NAMALWA (cell line): ENCODE measurements around the gene CCDC180.
"Not testable (repeated sequence)": the region's sequence is repeated elsewhere in the genome, so short reads cannot be mapped to it uniquely, and the experiment has no call there.

Source experiments
- DNase-seq: peaks from one replicate; pipeline ENCODE4 v3.0.0-alpha.2; 2015; ENCODE audit warnings: low spot score

CCDC180 gene

DNA sequence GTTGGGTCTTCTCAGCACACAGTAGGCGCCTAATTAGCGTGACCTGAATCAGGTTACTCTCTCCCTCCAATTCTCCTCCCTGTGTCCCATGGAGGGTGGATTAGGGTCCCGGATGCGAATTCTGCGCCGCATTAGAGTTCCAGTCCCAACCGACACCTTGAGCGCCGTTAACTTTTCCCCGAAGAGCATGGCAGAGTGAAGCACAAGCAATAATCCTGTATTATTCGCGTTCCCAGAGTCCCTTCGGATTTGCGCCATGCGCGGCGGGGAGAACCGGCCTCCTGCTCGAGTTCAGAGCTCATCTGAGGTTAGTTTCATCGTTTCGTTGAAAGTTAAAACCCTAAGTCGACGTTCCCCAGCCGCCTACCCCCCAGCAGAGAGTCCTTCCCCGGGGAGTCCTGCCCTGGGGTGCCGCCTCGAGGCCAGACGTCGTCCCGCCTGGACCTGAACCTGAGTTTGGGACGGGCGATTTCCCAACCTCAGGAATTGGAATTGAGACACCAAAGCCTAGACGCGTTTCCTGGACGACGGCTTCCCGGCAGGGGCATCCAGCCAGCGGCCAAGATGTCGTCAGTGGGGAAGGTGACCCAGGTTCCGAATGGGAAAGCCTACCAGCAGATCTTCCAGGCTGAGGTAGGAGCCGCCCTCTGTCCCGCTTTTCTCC lies at the start of gene CCDC180:
TSS of gene CCDC180 (plus strand) at position 160 of the 664 bp plus-strand sequence. CDS start at position 565, 405 bp downstream.
- no peak for DNase-seq

DNA sequence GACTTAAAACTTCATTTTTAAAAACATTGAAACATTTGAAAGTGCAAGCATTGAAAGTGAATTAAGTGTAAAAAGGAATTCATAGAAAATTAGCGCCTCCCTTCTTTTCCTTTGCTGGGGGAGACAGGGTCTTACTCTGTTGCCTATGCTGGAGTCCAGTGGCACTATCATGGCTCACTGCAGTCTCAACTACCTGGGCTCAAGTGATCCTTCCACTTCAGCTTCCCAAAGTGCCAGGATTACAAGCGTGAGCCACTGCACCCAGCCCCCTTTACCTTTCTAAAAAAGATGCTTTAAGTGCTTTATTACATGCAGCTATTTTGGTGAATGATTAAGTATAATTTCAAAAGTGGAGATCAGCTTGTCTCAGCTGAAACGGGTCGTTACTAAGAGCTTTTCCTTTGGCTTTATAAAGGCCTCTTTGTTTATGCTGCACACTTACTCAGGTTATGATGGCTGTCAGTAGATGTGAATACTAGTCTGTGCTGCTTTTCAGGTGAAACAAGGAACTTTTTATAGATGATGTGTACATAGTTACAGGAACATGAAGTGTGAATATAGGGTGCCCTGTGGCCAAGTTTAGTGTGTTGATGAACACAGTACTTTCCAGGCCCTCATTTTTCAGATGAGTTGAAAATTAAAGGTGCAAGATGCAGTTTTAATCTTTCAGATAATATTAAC lies 47.5 kb upstream of the CCDC180 start:
- DNase-seq, result not testable (repeated sequence)

GRCh38 chr9:97271292-97271691 lies 36.2 kb upstream of the CCDC180 start:
- DNase-seq, result no peak

DNA sequence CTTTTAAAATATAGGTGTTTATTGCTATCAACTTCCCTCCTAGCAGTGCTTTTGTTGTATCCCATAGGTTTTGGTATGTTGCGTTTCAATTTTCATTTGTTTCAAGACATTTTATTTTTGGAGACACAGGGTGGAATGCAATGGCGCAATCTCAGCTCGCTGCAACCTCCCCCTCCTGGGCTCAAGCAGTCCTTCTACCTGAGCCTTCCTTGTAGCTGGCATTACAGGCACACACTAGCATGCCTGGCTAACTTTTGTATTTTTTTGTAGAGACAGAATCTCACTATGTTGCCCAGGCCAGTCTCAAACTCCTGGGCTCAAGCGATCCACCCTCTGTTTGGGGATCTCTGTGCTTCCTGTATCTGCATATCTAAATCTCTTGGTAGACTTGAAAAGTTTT lies 35.4 kb upstream of the CCDC180 start:
- DNase-seq, result no peak

- DNase-seq, result no peak
Observed at GRCh38 chr9:97276310-97276852, 31.1 kb upstream of the CCDC180 start.

- no peak for DNase-seq
Observed at GRCh38 chr9:97277953-97278352, 29.5 kb upstream of the CCDC180 start.

DNA sequence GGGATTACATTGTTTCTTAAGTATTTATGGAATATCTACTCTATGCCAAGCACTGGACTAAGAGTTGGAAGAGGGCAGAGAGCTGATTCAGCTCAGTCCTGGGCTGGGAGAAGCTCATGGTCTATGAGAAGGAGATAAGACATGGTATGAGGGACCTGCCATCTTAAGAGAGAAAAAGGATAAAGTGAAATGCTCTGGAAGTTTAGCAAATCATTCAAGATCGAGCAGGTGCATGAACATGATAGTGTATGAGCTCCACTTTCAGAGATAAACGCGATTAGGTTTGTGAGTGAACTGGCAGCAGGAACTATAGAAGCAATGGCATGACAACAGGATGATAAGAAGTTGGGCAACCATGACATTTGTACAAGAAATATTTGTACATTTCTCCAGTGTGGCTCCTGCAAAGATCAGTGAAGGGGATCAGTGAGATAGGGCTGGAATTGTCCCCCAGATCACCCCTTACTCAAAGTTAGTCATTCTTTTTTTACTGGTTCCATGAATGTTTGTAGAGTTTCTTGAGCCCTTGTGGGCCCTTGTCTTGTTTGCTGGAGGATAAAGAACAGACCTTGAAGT lies 26.6 kb upstream of the CCDC180 start:
- no peak for DNase-seq

DNA sequence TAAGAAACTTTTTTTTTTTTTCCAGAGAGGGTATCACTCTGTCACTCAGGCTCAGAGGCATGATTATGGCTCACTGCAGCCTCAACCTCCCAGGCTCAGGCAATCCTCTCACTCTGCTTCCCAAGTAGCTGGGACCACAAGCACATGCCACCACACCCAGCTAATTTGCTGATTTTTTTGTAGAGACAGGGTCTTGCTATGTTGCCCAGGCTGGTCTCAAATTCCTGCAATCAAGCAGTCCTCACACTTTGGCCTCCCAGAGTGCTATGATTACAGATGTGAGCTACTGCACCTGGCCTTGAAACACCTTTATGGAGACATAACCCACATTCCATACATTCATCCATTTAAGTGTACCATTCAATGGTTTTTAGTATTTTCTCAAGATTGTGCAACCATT lies 23.7 kb upstream of the CCDC180 start:
- DNase-seq, result no peak

DNA sequence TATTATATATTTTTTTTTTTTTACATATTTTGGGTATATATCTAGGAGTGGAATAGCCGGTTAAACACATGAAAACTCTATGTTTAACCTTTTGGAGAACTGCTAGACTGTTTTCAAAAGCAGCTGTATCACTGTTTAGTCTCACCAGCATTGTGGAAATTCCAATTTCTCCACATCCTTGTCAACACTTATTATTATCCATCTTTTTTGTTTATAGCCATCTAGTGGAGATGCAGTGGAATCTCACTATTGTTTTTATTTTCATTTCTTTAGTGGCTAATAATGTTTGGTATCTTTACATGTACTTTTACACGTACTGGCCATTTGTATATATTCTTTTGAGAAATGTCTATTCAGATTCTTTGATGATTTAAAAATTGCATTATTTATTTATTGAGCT lies 22.7 kb upstream of the CCDC180 start:
- peak; percentile 3 for DNase-seq

DNA sequence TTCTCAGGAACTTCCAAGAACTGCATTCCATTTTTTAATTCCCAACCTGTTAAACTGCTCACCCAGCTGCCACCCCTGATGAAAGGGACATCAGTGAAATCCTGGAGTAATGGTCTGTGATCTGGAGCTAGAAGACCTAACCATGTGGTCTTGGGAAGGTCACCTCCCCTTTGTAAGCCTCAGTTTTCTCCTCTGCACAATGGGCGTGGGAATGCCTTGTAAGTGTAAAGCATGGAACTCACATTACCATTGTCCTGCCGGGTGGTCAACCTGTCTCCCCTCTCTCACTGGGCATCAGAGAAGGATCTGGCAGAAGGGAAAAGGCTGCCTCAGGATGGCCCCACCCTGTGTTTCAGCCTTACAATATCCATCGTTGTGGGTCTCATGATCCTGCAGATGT lies 15.3 kb upstream of the CCDC180 start:
- no peak for DNase-seq

DNA sequence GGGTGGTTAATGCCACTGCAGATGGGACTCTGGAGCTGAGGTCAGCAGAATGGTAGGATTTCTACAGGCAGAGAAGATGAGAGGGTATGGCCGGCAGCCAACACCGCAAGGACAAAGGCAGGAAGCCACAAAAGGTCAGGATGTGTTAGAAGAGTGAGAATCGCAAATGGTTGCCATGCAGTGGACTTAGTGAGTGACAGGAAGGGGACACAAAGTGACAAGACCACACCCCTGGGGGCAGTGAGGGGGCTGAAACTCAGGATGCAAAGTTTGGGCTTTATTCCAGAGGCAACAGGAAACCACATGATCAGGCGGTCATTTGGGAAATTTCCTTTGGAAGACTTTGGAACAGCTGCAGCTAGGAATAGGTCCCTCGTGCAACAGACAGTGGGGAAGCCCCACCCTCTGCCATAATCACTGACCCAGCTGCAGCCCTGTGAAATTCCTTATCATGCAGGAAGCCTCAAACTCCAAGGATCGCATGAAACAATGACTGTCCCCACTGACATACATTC lies 14.2 kb upstream of the CCDC180 start:
- no peak for DNase-seq

DNA sequence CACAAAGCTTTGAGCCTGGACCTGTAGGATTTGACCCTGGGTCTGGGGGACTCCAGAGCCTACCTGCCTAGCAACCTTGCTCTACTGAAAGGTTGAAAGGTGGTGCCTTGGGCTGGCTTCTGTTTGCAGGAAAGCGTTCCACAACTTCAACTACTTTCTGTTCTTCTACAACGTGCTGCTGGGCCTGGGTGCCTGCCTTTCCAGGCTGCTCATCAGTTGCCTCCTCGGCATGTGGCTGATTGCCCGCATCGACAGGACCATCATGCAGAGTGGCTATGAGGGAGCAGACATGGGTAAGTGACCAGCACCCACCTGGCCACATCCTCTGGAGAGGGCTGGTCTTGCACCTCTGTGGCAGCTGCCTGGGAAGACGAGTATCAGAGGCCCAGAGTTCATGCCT lies 13.6 kb upstream of the CCDC180 start:
- DNase-seq, result no peak

GRCh38 chr9:97297889-97298288 lies 9.6 kb upstream of the CCDC180 start:
- DNase-seq, result no peak

DNA sequence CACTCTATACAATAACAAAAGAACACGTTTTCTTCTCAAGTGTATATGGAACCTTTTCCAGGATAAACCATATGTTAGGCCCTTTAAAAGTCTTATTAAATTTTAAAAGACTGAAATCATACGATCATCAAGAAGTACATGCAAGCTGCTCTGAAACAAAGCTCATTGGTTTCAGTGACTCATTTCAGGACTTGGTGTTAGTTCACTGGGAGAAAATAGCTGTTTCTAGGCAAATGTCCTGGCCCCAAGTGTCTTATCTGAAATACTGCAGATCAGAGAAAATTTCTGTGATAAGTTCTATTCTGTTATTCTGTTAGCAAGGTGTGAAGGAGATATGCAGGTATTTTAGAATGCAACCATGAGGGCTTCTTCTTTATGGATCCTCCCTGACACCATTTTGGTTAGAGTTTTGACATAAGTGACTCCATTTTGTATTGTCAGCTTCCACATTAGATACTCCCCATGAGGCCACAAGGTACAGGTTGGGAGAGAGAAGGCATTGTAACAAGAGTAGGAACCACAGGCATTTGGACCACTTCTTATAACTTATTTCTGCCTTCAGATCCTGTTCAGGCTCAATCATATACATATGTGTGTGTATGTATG lies 7.5 kb upstream of the CCDC180 start:
- DNase-seq, result no peak

DNA sequence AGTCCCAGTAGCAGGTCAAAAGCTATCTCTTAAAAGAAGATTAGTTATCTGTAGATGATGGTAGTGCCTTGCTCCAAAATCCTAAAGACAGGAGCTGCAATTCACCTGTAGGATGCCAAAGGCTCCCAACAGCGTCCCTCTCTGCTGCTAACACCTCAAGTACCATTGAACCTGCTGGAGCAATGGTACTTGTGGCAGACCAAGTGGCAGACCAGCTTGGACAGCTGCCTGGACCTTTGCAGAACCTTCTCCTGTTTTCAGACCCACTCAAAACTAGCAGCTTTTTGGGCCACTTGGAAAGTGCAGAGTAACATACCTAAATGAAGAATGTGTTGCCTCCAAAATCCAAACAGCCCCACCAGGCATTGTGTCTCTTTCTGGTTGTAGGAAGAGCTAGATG lies 6.9 kb upstream of the CCDC180 start:
- DNase-seq, result no peak

DNA sequence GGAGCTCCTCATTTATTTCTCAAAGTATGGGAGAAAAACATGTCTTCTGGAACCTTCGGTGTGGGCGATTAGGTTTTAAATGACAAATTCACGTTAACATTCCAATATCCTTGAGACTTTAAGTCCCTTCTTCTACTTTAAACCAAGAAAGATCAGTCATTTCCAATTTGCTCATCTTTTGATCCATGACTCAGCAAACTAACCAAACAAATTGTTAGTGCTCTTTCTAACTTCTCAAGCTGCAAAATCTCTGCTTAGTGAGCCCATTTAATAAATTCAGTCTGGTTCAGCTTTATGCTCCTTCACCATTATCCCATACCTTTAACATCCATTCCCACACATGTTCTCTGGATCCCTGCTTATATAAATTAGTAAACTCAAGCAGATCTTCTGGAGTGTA lies 5.5 kb upstream of the CCDC180 start:
- DNase-seq, result no peak

DNA sequence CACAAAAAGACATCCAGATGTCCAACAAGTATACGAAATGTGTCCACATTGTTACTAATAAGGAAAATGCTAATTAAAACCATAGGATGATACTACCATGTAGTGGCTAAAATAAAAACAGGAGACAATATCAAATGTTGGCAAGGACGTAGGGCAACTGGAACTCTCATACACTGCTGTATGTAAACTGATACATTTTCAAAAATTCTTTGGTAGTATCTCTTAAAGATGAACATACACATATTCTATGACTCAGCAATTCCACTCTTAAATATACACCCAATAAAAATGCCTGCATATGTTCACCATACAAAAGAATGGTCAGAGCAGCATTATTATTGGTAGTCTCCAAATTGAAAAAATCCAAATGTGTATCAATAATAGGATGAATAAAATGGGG lies 2.9 kb upstream of the CCDC180 start:
- no peak for DNase-seq

- no peak for DNase-seq
Observed at GRCh38 chr9:97305501-97306298, 1.8 kb upstream of the CCDC180 start.

GRCh38 chr9:97307091-97307490 lies 368 bp upstream of the CCDC180 start:
- DNase-seq, result no peak

GRCh38 chr9:97309260-97309659 lies 1.8 kb downstream of the CCDC180 start:
- DNase-seq, result no peak

DNA sequence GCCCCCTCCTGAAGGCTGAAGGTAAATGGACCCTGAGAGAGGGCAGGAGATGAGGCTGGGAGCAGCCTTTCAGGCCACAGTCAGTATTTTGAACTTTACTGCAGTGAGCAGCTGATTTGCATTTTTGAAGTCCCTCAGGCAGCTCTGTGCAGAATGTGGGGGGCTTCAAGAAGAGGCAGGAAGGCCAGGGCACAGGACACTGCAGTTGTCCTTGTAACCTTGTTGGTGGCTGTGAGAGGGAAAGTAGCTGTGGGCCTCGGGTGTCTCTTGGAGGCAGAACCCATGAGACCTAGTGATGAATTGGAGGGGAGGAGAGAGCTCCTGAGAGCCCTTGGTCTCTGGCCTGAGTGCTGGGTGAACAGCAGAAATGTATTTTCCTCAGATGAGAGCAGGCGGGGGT lies 2.6 kb downstream of the CCDC180 start:
- DNase-seq, result no peak

GRCh38 chr9:97310896-97311295 lies 3.4 kb downstream of the CCDC180 start:
- no peak for DNase-seq
